OCI-M2 (cell line): Measurements from ENCODE around the gene AFTPH.

ENCODE experiments used
- DNase-seq: peaks from one replicate; lab custom pipeline; 2025; ENCODE audit not compliant: unreplicated experiment; lab: John Stamatoyannopoulos, UW

The AFTPH gene

DNA sequence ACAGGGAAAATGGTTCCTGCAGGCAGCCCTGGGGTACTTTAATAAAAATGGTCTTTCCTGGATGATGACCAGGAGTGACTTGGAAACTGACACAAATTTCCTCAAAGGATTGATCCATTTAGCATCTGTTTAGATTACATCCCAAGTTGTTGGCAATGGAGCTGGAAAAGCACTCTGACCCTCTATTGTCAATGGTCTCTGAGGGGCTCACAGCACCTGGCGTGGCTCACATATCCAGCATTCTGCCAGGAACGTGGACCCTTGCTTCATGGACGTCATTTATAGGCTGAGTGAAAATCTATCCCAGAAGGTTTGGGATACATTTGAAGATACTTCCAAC lies 85.8 kb downstream of the AFTPH start:
- DNase-seq: no peak

DNA sequence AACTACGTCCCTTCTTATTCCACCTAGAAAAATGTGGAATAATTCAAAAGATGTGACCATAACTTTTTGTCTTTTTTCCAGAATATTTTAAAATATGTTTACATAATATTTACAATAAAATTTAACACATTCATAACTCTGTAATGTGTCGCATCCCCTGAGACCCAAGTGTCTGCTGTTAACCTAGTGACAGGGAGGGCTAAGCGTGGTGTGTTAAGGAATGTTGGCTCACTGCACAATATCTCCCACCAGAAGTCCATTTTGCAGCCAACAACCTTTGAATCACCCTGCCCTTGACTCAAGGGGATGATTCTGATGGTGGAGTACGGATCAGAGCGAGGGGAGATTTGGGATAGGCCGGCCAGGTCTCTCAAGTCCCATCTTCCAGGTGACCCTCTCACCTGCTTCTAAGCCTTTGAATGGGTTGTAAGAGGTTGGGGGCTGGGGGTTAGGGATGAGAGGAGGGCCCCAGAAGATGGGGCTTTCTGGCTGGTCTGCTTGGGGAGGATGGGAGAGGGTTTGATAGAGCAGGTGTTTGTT lies 86.3 kb downstream of the AFTPH start:
- DNase-seq: no peak

- DNase-seq: no peak
Observed at GRCh38 chr2:64612575-64613195, 88.6 kb downstream of the AFTPH start.

DNA sequence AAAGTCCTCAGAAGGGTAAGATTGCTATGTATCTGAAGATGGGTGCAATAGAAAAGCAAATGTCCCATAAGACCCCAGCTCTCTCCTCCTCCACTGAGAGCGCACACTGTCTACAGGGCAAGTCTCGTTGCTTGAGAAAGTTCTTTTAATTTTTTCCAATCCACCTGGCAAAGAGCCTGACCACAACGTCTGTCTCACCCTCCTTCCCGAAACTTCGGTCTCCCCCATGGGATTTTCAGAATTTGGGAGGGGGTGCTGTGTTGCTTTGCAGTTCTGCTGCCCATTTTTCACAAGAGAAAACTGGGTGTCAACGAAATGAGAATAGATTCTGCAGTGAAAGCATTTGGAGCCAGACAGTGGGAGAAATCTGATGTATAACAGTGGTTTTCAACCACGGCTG lies 89.1 kb downstream of the AFTPH start:
- DNase-seq: no peak

- DNase-seq: no peak
Observed at GRCh38 chr2:64615192-64615763, 91.2 kb downstream of the AFTPH start.

GRCh38 chr2:64615844-64616536 lies 91.9 kb downstream of the AFTPH start:
- no peak for DNase-seq

GRCh38 chr2:64617631-64618151 lies 93.6 kb downstream of the AFTPH start:
- no peak for DNase-seq

- DNase-seq: no peak
Observed at GRCh38 chr2:64620661-64621060, 96.5 kb downstream of the AFTPH start.

- DNase-seq: no peak
Observed at GRCh38 chr2:64622443-64623241, 98.5 kb downstream of the AFTPH start.

DNA sequence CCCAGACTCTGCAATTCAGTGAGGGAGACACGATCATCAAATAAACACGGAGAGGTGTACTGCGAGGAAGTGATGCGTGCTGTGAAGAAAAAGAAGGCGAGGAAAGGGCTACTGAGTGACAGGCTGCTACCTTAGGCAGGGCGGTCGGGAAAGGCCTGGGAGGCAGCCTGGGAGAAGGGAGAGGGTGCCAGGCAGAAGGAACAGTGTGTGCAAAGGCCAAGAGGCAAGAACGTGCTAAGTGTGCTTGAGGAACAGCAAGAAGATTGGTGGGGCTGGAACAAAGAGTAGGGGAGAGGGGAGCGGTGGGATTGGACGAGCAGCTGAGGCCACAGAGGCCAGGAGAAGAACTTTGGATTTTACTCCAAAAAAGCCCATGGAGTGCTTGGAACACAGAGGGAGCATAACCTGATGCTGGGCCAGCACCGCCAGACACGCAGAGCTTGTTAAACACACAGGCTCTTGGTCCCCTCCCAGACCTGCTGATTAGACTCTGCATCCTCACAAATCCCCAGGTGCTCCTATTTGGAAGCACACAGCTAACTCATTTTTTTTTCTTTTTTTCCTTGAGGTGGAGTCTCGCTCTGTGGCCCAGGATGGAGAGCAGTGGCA lies 99.2 kb downstream of the AFTPH start:
- no peak for DNase-seq

- DNase-seq: no peak
Observed at GRCh38 chr2:64624108-64624610, 100.0 kb downstream of the AFTPH start.

DNA sequence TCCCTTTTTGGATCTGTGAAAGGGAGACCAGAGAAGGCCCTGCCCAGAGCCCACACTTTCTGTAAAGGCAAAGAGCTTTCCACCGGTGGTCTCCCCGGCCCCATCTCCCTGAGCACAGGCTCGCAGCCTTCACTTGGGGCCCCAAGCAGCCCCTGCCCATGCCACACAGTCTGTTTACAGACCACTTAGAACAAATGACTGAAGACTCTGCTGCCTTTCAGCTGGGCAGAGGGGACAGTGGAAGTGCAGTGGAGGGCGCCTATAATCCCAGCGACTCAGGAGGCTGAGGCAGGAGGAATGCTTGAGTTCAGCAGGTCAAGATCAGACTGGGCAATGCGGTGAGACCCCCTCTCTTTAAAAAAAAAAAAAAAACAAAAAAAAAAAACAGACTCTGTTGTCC lies 100.7 kb downstream of the AFTPH start:
- DNase-seq: no peak

GRCh38 chr2:64625299-64626145 lies 101.4 kb downstream of the AFTPH start:
- DNase-seq: no peak

DNA sequence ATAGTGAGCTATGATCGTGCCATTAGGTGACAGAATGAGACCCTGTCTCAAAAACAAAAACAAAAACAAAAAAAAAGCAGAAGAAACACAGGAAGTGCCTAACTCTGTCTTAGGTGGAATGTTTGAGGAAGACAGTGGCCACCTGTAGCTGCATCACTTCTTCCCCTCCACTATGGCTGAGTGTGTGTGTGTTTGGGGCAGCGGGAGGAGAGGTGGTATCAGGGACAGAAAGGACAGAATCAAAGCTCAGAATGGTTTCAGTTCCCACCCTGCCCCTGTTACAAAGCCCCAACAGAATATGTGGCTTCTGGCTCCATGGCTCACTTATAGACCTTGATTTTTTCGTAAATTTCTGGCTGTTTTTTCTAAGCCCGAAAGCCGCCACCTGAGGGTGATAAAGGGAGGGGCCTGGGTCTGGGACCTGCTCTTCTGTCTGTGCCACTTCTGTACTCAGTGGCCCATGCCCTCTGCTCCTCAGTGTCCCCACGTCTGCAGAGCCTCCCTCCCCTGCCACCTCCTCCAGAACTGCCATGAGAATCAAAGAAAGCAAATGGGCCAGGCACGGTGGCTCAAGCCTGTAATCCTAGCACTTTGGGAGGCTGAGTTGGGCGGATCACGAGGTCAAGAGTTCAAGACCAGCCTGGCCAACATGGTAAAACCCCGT lies 102.2 kb downstream of the AFTPH start:
- no peak for DNase-seq

- no peak for DNase-seq
Observed at GRCh38 chr2:64626963-64627760, 103.0 kb downstream of the AFTPH start.

GRCh38 chr2:64627860-64628841 lies 104.0 kb downstream of the AFTPH start:
- DNase-seq: no peak

DNA sequence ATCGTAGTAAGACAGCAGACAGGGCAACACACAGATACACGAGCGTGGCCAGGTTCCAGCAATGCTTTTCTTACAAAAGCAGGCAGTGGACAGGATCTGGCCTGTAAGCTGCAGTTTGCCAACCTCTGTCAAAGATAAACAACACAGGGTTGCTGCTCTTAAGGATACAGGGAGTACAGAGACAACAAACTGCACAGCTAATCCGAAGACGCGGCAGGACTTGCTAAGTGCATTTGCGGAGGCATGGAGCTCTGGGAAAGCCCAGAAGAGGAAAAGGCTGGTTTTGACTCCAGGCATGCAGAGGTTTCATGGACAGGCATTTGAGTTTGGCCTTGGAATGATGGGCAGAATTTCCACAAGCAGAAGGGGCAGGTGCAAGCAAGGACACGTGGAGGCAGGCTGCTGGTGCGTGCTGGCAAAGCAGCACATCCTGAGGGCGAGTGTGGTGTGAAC lies 105.2 kb downstream of the AFTPH start:
- DNase-seq: no peak
